Esophagus squamous epithelium (tissue), 5 donors: Measurements from ENCODE around the gene UNK. TPM values are rescaled to one million over a fixed set of nuclear protein-coding genes. Genes with fewer than 3 reads are reported as not detected.

Experiments
- DNase-seq: peaks from one replicate; lab custom pipeline; 2025; lab: John Stamatoyannopoulos, UW
- H3K27ac ChIP-seq, 4 donors: fragments of 200-600 bp; sonication (generic); one replicate each; pipeline ENCODE4 v1.5.1; 2016 to 2019; ENCODE audit warnings: mild to moderate bottlenecking in 1 of 4
- H3K27me3 ChIP-seq, 4 donors: fragments of 200-600 bp; sonication (generic); 1 replicate in 3 of 4; 2 replicates in 1 of 4; pipeline versions ENCODE4 v1.5.1 to v1.6.0; 2017 to 2021; ENCODE audit warnings: antibody characterized with exemption in 1 of 4
- H3K36me3 ChIP-seq, 3 donors: fragments of 200-600 bp; sonication (generic); one replicate each; pipeline ENCODE4 v1.5.1; 2016 to 2019
- H3K4me1 ChIP-seq, 3 donors: fragments of 200-600 bp; sonication (generic); one replicate each; pipeline ENCODE4 v1.5.1; 2017 to 2019
- H3K4me3 ChIP-seq, 4 donors: fragments of 200-600 bp; sonication (generic); 1 replicate in 3 of 4; 2 replicates in 1 of 4; pipeline ENCODE4 v1.5.1; 2016 to 2019; ENCODE audit warnings: mild to moderate bottlenecking in 2 of 4, moderate library complexity in 1 of 4
- H3K9me3 ChIP-seq, 3 donors: fragments of 200-600 bp; sonication (generic); one replicate each; pipeline ENCODE4 v1.5.1; 2016 to 2019
- POLR2A ChIP-seq, 4 donors: fragments of 450-650 bp; IDR thresholded peaks; one replicate each; pipeline ENCODE4 v1.6.1; 2017; ENCODE audit warnings: antibody characterized with exemption in 4 of 4, mild to moderate bottlenecking in 4 of 4, moderate library complexity in 3 of 4
- WGBS, 2 donors: methylation state at CpG; one replicate each; pipeline ENCODE4 v1.1.5; 2018; 5-methylcytosine and 5-hydroxymethylcytosine counted together
- intact Hi-C: fragments of 100-400 bp; cut with DNase I; formaldehyde crosslinking; loops from one replicate; pipeline ENCODE4 v1.15.0; 2022
- total RNA-seq, 4 donors: library from RNA; depleted of rRNA; stranded (reverse); fragments of >200 nt; gene quantifications; one replicate each; pipeline ENCODE4 v1.1.0, GENCODE V29; 2016
- TF ChIP-seq, protein P1 (sequence below), 6 experiments: fragments of 450-650 bp in 4 of 6; fragments of 200-600 bp in 2 of 6; sonication (generic) in 2 of 6; IDR thresholded peaks; one replicate each; pipeline ENCODE4 v1.5.1; 2016 to 2019; ENCODE audit warnings: antibody characterized with exemption in 6 of 6, mild to moderate bottlenecking in 4 of 6, moderate library complexity in 4 of 6
- donor health status: DM: yes; HTN: yes; CAD: no.

UNK gene
- total RNA-seq, 4 donors from 2014 or later = 14.8 to 27.3 (median 20.4) TPM

DNA sequence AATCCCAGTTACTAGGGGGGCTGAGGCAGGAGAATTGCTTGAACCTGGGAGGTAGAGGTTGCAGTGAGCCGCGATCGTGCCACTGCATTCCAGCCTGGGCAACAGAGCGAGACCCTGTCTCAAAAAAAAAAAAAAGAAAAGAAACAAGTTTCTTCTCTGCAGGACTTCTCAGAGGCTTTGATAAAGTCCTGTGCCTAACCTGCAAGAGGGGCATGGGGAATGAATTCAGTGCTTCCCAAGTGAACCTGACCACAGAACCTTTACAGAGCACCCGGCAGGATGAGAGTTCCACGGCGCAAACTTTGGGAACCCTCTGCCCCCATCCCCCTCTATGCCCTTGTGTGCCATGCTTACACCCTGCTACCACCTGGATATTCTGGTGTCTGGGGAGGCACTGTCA, 45.4 kb upstream of the UNK start:
- intact Hi-C loops = no loop called here
- Histone ChIP-seq H3K4me1 (peaks cover 0 to 6% (median 0%) of the 10 kb centered on the region in 3 donors), H3K9me3 (no peaks in the 10 kb centered on the region), H3K27ac (no peak overlapping the region), H3K4me3 (no peak overlapping the region), H3K36me3 (peaks cover 7 to 99% (median 50%) of the 10 kb centered on the region in 3 donors), H3K27me3 (no peaks in the 10 kb centered on the region)
- WGBS, 2 donors = 92 to 95% methylated on average over 6 to 7 of the region's 7 CpGs
- TF ChIP-seq, protein P1, sequence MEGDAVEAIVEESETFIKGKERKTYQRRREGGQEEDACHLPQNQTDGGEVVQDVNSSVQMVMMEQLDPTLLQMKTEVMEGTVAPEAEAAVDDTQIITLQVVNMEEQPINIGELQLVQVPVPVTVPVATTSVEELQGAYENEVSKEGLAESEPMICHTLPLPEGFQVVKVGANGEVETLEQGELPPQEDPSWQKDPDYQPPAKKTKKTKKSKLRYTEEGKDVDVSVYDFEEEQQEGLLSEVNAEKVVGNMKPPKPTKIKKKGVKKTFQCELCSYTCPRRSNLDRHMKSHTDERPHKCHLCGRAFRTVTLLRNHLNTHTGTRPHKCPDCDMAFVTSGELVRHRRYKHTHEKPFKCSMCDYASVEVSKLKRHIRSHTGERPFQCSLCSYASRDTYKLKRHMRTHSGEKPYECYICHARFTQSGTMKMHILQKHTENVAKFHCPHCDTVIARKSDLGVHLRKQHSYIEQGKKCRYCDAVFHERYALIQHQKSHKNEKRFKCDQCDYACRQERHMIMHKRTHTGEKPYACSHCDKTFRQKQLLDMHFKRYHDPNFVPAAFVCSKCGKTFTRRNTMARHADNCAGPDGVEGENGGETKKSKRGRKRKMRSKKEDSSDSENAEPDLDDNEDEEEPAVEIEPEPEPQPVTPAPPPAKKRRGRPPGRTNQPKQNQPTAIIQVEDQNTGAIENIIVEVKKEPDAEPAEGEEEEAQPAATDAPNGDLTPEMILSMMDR (IDR thresholded peaks at IDR 0.05) = no peak
- TF ChIP-seq POLR2A (IDR thresholded peaks at IDR 0.05) = no peak
- no peak for DNase-seq

DNA sequence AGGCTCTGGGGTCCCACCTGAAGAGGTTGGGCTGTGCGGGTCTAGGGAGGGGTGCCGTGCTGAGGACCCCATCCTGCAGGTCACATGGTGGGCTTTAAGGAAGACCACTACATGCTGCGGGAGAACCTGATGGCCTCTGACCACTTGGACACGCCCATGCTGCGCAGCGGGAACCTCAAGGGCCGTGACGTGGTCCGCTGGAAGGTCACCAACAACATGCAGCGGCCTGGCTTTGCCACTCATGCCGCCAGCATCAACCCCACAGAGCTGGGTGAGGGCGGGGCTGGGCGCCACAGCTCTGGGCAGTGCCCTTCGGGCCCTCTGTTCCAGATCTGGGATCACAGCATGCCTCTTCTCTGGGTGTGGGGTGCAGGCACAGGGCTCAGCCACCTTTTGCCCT, 44.8 kb upstream of the UNK start:
- WGBS, 2 donors = 91% methylated on average over 9 of the region's 14 CpGs; no CpG with 5 or more reads in 1 of the 2 donors

DNA sequence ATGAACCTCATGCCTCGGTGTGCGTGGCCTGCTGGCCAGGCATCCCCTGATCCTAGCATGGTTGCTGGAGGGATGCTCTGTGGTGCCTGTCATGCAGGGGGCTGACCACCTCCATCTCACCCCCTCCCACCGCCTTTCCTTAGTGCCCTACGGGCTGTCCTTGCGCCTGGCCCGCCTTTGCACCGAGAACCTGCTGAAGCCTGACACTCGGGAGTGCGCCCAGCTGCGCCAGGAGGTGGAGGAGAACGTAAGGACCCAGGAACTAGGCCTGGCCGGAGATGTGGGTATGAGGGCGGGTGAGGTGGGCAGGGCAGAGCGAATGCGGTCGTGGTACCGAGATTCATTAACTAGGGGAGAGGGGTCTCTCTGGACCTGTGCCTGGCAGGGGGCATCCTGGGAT, 44.4 kb upstream of the UNK start:
- H3K4me1 ChIP-seq = peaks cover 0 to 5% (median 3%) of the 10 kb centered on the region in 3 donors
- no peaks in the 10 kb centered on the region for H3K9me3 ChIP-seq
- no peaks in the 10 kb centered on the region for H3K27me3 ChIP-seq
- H3K4me3 ChIP-seq = no peak overlapping the region
- no peak overlapping the region for H3K27ac ChIP-seq
- WGBS, 2 donors = 96 to 100% methylated on average over 2 to 7 of the region's 17 CpGs
- H3K36me3 ChIP-seq = peaks cover 7 to 99% (median 45%) of the 10 kb centered on the region in 3 donors
- no peak for TF ChIP-seq POLR2A (IDR thresholded peaks at IDR 0.05)
- TF ChIP-seq, protein P1 (IDR thresholded peaks at IDR 0.05) = no peak
- no peak for DNase-seq
- intact Hi-C loops = no loop called here

More for the DNA sequence above, 44.8 kb upstream of the UNK start:
- Histone ChIP-seq H3K36me3 (peaks cover 7 to 99% (median 45%) of the 10 kb centered on the region in 3 donors), H3K27ac (no peak overlapping the region), H3K4me3 (no peak overlapping the region), H3K27me3 (no peaks in the 10 kb centered on the region), H3K4me1 (peaks cover 0 to 5% (median 3%) of the 10 kb centered on the region in 3 donors), H3K9me3 (no peaks in the 10 kb centered on the region)
- TF ChIP-seq, protein P1 (IDR thresholded peaks at IDR 0.05) = no peak
- no peak for TF ChIP-seq POLR2A (IDR thresholded peaks at IDR 0.05)
- DNase-seq = no peak
- intact Hi-C loops = no loop called here

DNA sequence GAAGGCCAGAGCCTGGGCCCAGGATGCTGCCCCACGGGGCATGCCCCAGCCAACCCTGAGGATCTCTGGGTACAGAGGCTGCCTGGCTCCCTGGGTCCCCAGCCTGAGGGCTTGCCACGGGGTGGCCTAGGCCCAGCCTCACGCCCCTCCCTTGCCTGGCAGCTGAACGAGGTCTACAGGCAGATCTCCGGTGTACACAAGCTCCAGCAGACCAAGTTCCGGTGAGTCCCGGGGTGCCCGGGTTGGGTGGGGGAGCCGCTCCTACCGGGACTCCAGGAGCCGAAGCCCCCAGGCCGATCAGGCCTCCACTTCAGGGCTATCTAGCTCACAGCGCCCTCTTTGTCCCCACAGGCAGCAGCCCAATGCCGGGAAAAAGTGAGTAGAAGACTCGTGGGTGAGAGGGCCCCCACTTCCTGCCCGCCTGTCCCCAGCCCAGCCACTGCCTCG, 44.0 kb upstream of the UNK start:
- no peaks in the 10 kb centered on the region for H3K27me3 ChIP-seq
- H3K4me3 ChIP-seq = no peak overlapping the region
- H3K9me3 ChIP-seq = no peaks in the 10 kb centered on the region
- 76 to 80% methylated on average over 3 to 4 of the region's 17 CpGs for WGBS, 2 donors
- DNase-seq = no peak
- intact Hi-C loops = no loop called here
- TF ChIP-seq, protein P1 (IDR thresholded peaks at IDR 0.05) = no peak
- TF ChIP-seq POLR2A (IDR thresholded peaks at IDR 0.05) = no peak
- H3K4me1 ChIP-seq = peaks cover 0 to 5% (median 3%) of the 10 kb centered on the region in 3 donors
- H3K27ac ChIP-seq = no peak overlapping the region
- peaks cover 7 to 99% (median 45%) of the 10 kb centered on the region in 3 donors for H3K36me3 ChIP-seq

DNA sequence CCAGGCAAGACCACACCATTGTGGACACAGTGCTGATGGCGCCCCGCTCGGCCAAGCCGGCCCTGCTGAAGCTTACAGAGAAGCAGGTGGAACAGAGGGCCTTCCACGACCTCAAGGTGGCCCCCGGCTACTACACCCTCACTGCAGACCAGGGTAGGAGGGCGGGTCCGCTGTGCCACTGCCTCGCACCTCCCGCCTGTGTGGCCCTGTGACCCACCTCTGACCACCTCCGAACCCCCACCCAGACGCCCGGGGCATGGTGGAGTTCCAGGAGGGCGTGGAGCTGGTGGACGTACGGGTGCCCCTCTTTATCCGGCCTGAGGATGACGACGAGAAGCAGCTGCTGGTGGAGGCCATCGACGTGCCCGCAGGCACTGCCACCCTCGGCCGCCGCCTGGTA, 42.3 kb upstream of the UNK start:
- intact Hi-C loops = no loop called here
- Histone ChIP-seq H3K9me3 (no peaks in the 10 kb centered on the region), H3K36me3 (peaks cover 7 to 97% (median 29%) of the 10 kb centered on the region in 3 donors), H3K4me1 (peaks cover 0 to 9% (median 3%) of the 10 kb centered on the region in 3 donors), H3K27ac (no peak overlapping the region), H3K27me3 (no peaks in the 10 kb centered on the region), H3K4me3 (no peak overlapping the region)
- WGBS, 2 donors = 80 to 82% methylated on average over 2 to 6 of the region's 25 CpGs
- TF ChIP-seq POLR2A (IDR thresholded peaks at IDR 0.05) = no peak
- TF ChIP-seq, protein P1 (IDR thresholded peaks at IDR 0.05) = no peak
- DNase-seq = no peak
